Mammary epithelial cell (primary cell): ENCODE results near the gene SNX15.

Experiments used
- EZH2 ChIP-seq: IDR thresholded peaks from 2 replicates; pipeline ENCODE4 v1.6.1; 2012; ENCODE audit warnings: low read length, inconsistent platforms, borderline replicate concordance
- TF ChIP-seq, protein P1 (sequence below), 2 donors: IDR thresholded peaks in 1 of 2; conservative IDR thresholded peaks in 1 of 2; 2 replicates each; pipeline ENCODE4 v1.5.1; 2011 to 2012; ENCODE audit warnings: inconsistent platforms in 2 of 2, low read length in 2 of 2, mild to moderate bottlenecking in 2 of 2, control low read depth in 1 of 2, low read depth in 1 of 2; ENCODE audit not compliant: insufficient read depth in 1 of 2; ENCODE audit errors: extremely low read depth in 1 of 2

DNA sequence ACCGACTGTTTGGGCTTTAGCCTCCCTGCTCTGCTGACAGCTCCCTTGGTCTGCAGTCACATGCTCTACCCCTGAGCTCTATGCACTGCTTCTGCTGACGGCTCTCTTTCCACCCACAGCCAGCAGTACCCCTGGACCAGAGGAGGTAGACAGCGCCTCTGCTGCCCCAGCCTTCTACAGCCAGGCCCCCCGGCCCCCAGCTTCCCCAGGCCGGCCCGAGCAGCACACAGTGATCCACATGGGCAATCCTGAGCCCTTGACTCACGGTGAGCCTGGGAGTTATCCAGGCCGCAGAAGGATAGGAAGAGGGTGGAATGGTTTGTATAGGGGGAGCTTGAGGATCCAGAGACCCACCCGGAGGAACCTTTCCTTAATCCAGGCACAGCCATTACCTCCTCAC, 59.6 kb downstream of the SNX15 start:
- TF ChIP-seq, protein P1, sequence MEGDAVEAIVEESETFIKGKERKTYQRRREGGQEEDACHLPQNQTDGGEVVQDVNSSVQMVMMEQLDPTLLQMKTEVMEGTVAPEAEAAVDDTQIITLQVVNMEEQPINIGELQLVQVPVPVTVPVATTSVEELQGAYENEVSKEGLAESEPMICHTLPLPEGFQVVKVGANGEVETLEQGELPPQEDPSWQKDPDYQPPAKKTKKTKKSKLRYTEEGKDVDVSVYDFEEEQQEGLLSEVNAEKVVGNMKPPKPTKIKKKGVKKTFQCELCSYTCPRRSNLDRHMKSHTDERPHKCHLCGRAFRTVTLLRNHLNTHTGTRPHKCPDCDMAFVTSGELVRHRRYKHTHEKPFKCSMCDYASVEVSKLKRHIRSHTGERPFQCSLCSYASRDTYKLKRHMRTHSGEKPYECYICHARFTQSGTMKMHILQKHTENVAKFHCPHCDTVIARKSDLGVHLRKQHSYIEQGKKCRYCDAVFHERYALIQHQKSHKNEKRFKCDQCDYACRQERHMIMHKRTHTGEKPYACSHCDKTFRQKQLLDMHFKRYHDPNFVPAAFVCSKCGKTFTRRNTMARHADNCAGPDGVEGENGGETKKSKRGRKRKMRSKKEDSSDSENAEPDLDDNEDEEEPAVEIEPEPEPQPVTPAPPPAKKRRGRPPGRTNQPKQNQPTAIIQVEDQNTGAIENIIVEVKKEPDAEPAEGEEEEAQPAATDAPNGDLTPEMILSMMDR (conservative IDR thresholded peaks at IDR 0.05 in 1 of 2, IDR thresholded peaks at IDR 0.05 in 1 of 2; ENCODE audit: extremely low read depth in 1 of 2, insufficient read depth in 1 of 2, low read depth in 1 of 2, low read length in 2 of 2): no peak
- TF ChIP-seq EZH2: no peak
